ENCODE data around the gene ABTB2. TPM values are rescaled to one million over a fixed set of nuclear protein-coding genes. Genes with fewer than 3 reads are reported as not detected.
"Not testable (repeated sequence)": the region's sequence is repeated elsewhere in the genome, so short reads cannot be mapped to it uniquely, and the experiment has no call there.

ABTB2 gene
- total RNA-seq, 1 experiment from 2014 or later = 0.53 TPM

DNA sequence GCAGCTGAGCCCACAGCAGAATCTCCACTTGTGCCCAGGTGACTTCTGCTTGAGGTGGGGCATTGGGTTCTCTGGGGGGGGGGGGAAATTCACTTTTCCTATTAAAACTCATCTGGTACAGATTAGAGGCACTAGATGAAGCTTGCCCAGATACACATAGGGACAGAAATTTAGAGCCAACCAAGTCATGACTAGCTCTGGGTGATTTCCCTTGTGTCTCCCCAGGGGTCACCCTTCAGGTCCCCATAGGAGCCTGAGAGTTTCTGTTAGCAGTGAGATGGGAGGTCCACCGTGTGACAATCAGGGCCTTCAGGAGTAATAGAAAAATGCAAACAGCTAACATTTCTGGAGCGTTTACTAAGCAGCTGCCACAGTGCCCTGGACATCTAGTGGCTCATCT, 175.4 kb downstream of the ABTB2 start:
- Histone ChIP-seq H3K4me1 (replicated peaks) (peaks cover 11% of the 10 kb centered on the region), H3K27ac (no peak overlapping the region), H3K9me3 (replicated peaks) (no peaks in the 10 kb centered on the region), H3K4me3 (no peak overlapping the region), H3K27me3 (replicated peaks) (no peaks in the 10 kb centered on the region), H3K36me3 (no peaks in the 10 kb centered on the region)
- DNase-seq (ENCODE audit: low read depth in 1 of 2, low spot score in 2 of 2) = no peak

DNA sequence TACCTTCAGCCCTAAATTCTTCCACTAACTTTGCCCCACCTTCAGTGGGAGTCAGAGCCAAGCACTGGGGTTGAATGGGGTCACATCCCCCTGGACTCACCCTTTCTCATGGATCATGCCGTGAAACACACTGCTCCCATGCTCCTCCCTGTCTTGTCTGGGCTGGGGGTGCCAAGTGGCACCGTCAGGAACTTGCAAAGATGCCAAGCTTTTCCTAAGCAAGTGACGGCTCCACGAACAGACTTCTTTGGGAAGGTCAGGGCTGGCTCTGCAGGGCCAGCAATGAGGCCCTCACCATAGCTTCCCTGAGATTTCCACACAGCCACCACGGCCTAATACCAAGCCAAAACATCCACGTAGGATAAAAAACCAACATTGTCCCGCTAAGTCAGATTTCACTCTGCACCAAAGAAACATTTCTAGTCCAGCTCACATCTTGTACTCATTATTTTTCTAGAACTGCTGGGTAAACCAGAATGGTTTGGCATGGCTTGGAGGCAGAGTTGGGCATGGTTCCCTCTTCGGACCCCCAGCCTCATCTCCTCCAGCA, 175.9 kb downstream of the ABTB2 start:
- no peak overlapping the region for H3K4me3 ChIP-seq
- H3K27ac ChIP-seq = no peak overlapping the region
- H3K27me3 ChIP-seq (replicated peaks) = no peaks in the 10 kb centered on the region
- no peak for DNase-seq (ENCODE audit: low read depth in 1 of 2, low spot score in 2 of 2)
- peaks cover 15% of the 10 kb centered on the region for H3K4me1 ChIP-seq (replicated peaks)
- no peaks in the 10 kb centered on the region for H3K36me3 ChIP-seq
- no peaks in the 10 kb centered on the region for H3K9me3 ChIP-seq (replicated peaks)

DNA sequence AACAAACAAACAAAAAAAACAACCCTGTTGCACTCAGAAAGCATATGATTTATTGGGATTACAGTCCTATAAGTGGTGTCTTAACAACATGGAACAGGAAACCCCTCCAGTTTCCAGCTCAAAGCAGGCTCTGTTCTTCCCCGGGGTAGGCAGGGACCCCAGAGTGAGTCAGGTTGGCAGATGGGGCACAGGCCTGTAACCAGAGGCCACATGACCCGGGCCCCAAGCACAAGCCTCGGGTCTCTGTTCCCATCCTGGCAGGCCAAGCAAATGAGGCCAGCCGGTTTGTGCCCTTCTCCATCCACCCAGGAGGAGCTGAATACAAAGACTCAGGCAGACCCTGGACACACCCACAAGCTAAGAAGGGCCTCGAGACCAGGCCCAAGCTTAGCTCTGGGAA, 176.6 kb downstream of the ABTB2 start:
- Histone ChIP-seq H3K9me3 (replicated peaks) (no peaks in the 10 kb centered on the region), H3K4me3 (no peak overlapping the region), H3K36me3 (no peaks in the 10 kb centered on the region), H3K27ac (no peak overlapping the region), H3K4me1 (replicated peaks) (peaks cover 15% of the 10 kb centered on the region), H3K27me3 (replicated peaks) (no peaks in the 10 kb centered on the region)
- DNase-seq (ENCODE audit: low read depth in 1 of 2, low spot score in 2 of 2) = no peak

- H3K27me3 ChIP-seq (replicated peaks); H3K4me3 ChIP-seq; H3K27ac ChIP-seq; H3K36me3 ChIP-seq; H3K9me3 ChIP-seq (replicated peaks); DNase-seq (ENCODE audit: low read depth in 1 of 2, low spot score in 2 of 2): not testable (repeated sequence)
- peaks cover 12% of the 10 kb centered on the region for H3K4me1 ChIP-seq (replicated peaks)
Measured at GRCh38 chr11:34180814-34181165, 177.0 kb downstream of the ABTB2 start.

DNA sequence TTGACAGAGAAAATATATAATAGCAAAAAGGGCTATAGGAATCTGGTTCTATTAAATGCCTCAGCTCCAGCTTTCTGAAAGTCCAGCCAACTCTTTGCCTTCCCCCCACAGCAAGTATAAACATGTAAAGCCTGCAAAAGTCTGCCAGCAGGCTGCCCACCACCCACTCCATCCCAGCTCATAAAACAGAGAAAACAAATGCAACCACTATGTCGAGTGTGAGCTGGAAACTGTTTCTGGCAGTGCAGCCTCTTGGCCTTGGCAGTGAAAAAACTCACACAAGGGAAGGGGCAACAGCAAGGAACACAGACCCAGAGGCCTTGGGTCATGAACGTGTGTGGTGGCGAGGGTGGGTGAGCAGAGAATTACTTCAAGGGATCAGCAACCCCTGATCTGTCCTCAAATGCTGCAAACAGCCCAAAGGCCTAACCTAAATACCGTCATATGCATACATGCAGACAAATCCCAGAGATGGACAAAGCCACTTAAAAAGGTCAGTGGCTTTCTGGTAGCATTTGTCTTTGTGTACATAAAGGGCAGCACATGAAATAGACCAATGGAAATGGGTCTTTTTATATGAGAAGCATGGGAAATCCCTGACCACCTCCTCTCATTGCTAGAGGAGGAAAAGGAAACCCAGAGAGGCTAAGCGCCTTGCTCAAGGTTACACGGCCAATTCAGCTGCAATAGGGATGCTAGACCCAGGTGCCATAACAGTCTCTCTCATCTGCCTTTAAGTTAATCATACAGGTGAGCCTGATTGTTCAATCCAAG, 177.6 kb downstream of the ABTB2 start:
- H3K36me3 ChIP-seq = no peaks in the 10 kb centered on the region
- H3K9me3 ChIP-seq (replicated peaks) = no peaks in the 10 kb centered on the region
- H3K4me1 ChIP-seq (replicated peaks) = peaks cover 12% of the 10 kb centered on the region
- H3K27me3 ChIP-seq (replicated peaks) = no peaks in the 10 kb centered on the region
- no peak overlapping the region for H3K27ac ChIP-seq
- no peak overlapping the region for H3K4me3 ChIP-seq
- DNase-seq (ENCODE audit: low read depth in 1 of 2, low spot score in 2 of 2) = no peak

- Histone ChIP-seq H3K27me3 (replicated peaks) (no peaks in the 10 kb centered on the region), H3K4me3 (no peak overlapping the region), H3K27ac (no peak overlapping the region), H3K4me1 (replicated peaks) (peaks cover 17% of the 10 kb centered on the region), H3K36me3 (no peaks in the 10 kb centered on the region), H3K9me3 (replicated peaks) (no peaks in the 10 kb centered on the region)
- no peak for DNase-seq (ENCODE audit: low read depth in 1 of 2, low spot score in 2 of 2)
Measured at GRCh38 chr11:34179026-34179675, 178.7 kb downstream of the ABTB2 start.

DNA sequence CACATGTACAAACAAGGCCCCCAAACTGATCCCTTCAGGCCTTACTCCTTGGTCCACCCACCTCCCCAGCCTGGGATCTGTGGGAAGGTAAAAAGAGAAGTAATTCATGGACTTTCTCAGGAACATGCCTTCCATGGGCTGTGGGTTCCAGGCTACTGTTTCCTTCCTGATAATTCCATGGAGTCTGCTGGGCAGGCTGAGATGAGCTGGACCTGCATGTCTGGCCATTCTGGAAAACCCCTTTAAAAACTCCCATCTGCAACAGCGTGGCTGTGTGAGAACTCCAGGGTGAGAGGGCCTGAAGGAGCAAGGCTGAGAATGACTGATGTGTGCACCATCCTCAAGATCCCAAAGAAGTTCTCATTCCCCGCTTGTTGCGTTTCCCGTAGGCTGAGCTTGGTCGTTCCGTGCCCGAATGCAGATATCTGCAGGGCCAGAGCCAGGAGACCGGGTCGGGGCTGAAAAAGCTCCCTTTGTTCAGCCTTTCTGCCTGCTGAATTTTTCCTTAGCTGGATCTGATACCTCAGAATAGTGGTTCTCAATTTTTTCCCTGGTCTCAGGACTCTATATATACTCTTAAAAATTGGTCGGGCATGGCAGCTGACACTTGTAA, 179.5 kb downstream of the ABTB2 start:
- DNase-seq (ENCODE audit: low read depth in 1 of 2, low spot score in 2 of 2) = no peak
- Histone ChIP-seq H3K4me3 (no peak overlapping the region), H3K9me3 (replicated peaks) (no peaks in the 10 kb centered on the region), H3K27ac (no peak overlapping the region), H3K36me3 (no peaks in the 10 kb centered on the region), H3K4me1 (replicated peaks) (peaks cover 17% of the 10 kb centered on the region), H3K27me3 (replicated peaks) (no peaks in the 10 kb centered on the region)

DNA sequence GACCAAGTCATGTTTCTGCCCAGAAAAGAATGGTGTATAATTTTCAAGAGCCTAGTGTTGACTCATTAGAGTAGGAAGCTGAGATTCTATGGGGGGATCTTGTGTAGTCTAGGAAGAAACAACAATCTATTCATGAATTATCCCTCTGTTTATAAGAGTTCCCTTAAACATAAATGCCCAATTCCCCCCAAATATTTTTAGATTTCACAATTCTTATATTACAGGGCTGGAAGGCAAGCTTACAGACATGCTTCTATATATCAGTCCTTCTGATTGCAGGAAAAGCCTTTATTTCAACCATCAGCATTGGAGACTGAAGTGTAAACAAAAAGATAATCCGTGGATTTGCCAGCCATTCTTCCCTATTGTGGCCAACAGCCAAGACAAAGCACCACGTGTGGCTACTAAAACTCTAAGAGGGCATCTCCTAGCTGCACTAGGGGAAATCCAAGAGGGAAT, 181.0 kb downstream of the ABTB2 start:
- Histone ChIP-seq H3K36me3 (no peaks in the 10 kb centered on the region), H3K4me3 (no peak overlapping the region), H3K9me3 (replicated peaks) (no peaks in the 10 kb centered on the region), H3K27ac (no peak overlapping the region), H3K4me1 (replicated peaks) (peaks cover 17% of the 10 kb centered on the region), H3K27me3 (replicated peaks) (no peaks in the 10 kb centered on the region)
- DNase-seq (ENCODE audit: low read depth in 1 of 2, low spot score in 2 of 2) = peak in 1 of 2 experiments; percentile 27

- Histone ChIP-seq H3K9me3 (replicated peaks) (no peaks in the 10 kb centered on the region), H3K27ac (no peak overlapping the region), H3K36me3 (no peaks in the 10 kb centered on the region), H3K4me3 (no peak overlapping the region), H3K4me1 (replicated peaks) (peaks cover 17% of the 10 kb centered on the region), H3K27me3 (replicated peaks) (no peaks in the 10 kb centered on the region)
- DNase-seq (ENCODE audit: low read depth in 1 of 2, low spot score in 2 of 2) = no peak
Measured at GRCh38 chr11:34175284-34176019, 182.4 kb downstream of the ABTB2 start.

DNA sequence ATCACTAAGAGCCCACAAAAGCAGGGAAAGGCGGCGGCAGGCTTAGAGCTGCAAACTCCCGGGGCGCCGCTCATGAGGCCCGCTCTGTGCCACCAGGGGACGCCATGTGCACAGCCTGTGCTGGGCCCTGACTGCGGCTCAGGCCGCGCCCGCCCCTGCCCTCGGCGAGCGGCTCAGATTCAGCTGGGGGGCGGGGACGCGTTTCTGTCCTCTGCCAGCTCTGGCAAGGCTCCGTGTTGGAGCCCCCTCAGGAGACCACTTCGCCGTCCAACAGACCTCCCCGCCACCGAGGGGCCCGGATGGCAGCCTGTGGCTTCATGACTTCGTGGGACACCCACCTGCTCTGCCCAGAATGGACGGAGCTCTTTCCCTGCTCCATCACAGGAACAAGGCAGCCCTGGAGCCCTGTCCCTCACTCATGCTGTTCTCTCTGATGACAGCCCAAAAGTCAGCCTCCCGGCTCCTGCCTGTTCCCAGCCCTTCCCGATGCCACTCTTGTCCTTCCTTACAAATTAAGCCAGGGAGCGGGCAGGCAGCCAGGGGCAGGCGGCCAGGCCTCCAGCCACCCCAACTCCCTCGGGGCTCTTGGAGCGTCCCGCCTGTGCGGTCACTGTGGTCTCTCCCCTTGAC, 183.3 kb downstream of the ABTB2 start:
- H3K27me3 ChIP-seq (replicated peaks) = no peaks in the 10 kb centered on the region
- peak; percentile 75 to 80 for DNase-seq (ENCODE audit: low read depth in 1 of 2, low spot score in 2 of 2)
- H3K4me3 ChIP-seq = no peak overlapping the region

DNA sequence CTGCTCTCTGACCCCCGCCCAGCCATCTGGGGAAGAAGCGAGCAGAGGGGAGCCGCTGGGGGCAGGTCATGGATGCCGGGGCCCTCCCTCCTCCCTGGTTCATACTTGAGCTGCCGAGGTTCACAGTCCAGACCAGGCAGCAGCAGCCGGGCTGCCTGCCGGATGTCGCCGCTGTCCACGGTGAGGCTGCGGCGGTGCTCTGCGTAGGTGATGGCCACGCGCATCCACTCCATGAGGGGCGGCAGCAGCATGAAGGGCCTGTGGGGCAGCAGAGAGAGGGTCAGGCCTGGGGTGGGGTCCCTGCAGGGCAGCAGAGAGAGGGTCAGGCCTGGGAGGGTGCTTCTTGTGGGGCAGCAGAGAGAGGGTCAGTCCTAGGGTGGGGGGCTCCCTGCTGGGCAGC, 184.8 kb downstream of the ABTB2 start:
- DNase-seq (ENCODE audit: low read depth in 1 of 2, low spot score in 2 of 2) = no peak
- Histone ChIP-seq H3K27me3 (replicated peaks) (no peaks in the 10 kb centered on the region), H3K4me3 (no peak overlapping the region), H3K36me3 (no peaks in the 10 kb centered on the region), H3K4me1 (replicated peaks) (peaks cover 17% of the 10 kb centered on the region), H3K27ac (no peak overlapping the region), H3K9me3 (replicated peaks) (no peaks in the 10 kb centered on the region)

More for the DNA sequence above, 183.3 kb downstream of the ABTB2 start:
- Histone ChIP-seq H3K9me3 (replicated peaks) (no peaks in the 10 kb centered on the region), H3K36me3 (no peaks in the 10 kb centered on the region), H3K4me1 (replicated peaks) (peaks cover 17% of the 10 kb centered on the region), H3K27ac (no peak overlapping the region)

DNA sequence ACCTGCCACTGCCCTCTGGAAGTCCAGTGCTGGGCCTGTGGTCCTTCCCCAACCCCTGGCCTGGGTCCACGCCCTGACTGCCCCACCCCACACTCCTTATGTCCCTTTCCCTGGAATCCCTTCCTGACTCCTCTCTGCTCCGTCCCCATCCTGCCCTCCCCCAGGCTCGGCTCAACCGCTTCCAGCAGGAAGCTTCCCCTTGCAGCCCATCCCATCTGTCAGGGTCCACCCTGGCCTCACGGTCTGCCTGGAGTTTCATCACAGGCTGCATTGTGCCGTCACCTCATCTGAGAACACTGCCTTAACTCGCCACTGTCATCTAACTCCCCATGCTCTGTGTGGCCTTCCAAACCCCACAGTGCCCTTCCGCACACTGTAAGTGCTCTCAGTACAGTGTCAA, 188.1 kb downstream of the ABTB2 start:
- Histone ChIP-seq H3K27me3 (replicated peaks) (no peaks in the 10 kb centered on the region), H3K36me3 (no peaks in the 10 kb centered on the region), H3K9me3 (replicated peaks) (no peaks in the 10 kb centered on the region), H3K4me1 (replicated peaks) (peaks cover 4% of the 10 kb centered on the region), H3K4me3 (no peak overlapping the region), H3K27ac (no peak overlapping the region)
- DNase-seq (ENCODE audit: low read depth in 1 of 2, low spot score in 2 of 2) = no peak

All from SJSA1 (cell line).